GM18873 (cell line): ENCODE results near the gene C11orf91.

Experiments used
- ATAC-seq: cut with Tn5 transposase; IDR thresholded peaks from one replicate; pipeline ENCODE4 v1.9.1; 2021; ENCODE audit warnings: mild to moderate bottlenecking, moderate library complexity, moderate number of reproducible peaks; ENCODE audit not compliant: unreplicated experiment, low FRiP score

The C11orf91 gene

GRCh38 chr11:33655842-33656600 is 44.6 kb downstream of the C11orf91 start:
- ATAC-seq = no peak

DNA sequence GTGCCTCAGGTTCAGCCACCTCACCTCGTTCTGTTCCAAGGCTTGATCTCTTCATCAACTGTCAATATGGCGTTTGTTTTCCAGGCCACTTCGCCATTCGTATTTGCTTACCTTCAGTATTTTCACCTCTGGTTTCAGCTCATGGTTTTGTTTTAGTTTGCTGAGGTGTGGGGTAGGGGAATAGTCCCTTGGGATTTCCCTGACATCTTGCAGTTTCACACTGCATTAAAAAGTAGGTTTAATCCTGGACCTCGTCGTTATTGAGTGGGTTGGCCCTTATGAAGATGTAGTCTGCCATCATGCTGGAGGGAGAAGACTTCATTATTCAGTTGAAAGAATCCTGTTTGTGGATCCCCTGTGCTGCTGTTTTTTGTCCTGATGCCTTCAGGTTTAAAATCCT is 46.0 kb downstream of the C11orf91 start:
- ATAC-seq = no peak

DNA sequence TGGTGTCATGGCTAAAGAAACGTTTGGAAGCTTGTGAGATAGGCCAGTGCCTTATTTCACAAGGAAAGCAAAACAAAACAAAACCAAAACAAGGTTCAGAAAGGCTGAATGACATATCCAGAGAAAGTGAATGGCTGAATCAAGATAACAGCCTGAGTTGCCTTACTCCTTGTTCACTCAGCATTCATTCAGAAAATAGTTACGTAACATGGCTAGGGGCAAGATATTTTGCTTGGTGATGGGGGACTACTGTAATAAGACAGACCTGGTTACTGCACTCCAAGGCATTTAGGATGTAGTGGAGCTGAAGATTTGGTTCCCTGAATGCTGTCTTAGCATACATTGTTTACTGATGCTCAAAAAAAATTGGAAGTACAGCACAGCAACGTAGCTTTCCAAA is 47.7 kb downstream of the C11orf91 start:
- ATAC-seq = no peak

DNA sequence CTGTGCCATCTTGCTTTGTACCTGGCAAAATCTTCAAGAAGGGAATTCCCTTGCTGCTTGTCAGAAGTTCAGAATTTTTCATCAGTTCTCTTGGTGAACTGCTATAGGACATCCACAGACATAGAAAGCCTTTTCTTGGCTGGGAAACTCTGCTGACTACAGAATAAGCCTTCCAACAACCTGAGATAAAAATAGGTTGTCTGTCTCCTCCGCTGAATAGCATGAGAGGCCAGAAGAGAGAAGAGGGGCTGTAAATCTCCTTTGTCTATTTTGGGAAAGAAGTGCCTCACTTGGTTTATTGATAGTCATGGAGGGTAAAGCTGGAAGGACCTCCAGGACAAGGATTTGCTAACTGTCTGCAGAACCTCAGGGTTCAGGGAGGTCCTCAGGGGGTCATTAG is 48.2 kb downstream of the C11orf91 start:
- ATAC-seq = no peak

DNA sequence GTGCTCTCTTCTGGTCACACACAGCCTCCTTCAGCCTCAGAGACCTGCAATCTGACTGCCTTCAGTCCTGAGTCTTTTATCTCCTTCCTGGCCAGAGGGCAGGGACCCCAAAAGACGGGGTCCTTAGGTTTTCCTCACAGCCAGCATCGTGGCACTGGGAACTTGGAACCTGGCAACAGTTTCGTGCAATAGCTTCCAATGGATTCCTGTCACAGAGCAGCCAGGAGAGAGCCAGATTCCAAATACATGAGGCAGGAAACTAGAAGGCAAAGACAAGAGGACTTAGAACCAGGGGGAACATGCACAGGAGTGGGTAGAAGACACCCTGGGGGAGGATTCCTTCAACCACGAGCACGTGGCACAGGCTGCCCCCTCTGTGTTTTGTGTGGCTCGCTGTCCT is 48.6 kb downstream of the C11orf91 start:
- no peak for ATAC-seq

DNA sequence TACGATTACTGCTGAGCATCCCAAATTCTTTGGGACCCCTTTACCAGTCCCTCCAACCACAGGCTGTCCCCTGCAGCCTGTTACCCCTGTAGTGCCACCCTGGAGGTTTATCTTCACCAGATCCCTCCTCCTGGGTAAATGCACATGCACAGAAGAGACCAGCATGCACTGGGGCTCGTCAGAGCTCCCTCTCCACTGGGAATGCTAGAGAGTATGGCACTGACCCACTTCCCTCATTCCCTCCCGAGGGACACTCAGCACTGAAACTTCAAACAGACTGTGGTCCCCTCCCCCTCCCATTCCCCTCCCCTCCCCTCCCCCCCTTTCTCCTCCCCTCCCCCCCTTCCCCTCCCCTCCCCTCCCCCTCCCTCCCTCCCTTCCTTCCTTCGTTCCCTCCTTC is 49.1 kb downstream of the C11orf91 start:
- no peak for ATAC-seq

DNA sequence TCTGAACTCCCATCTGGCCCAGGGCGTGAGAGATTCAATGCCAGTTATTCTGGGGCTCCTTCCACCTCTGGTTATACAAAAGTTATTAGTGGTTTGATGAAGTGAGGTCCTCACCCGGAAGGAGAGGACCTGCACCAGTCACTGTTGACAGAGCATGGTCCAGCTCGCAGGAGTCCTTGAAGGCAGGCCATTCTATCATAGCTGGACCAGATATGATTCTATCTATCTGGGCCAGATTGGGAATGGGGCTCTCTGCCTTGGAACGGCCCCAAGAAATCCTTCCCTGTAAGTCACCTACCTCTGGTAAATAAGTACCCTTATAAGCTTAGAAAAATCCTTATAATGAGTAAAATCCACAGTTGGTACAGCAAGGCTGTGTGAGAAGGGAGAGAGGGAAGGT is 50.7 kb downstream of the C11orf91 start:
- no peak for ATAC-seq
